Activated CD4-positive, alpha-beta T cell treated with anti-CD3 and anti-CD28 coated beads, Interleukin-2, amount 50 U/mL, for 48 hours (primary cell): ENCODE measurements around the gene RFX7.

Experiments used
- DNase-seq, 2 experiments: peaks; one replicate each; pipeline ENCODE4 v3.0.0-alpha.2; 2020

RFX7 gene

GRCh38 chr15:56124391-56124790 lies 119.3 kb downstream of the RFX7 start:
- no peak for DNase-seq

- DNase-seq, result no peak
Measured at GRCh38 chr15:56105855-56106254, 137.8 kb downstream of the RFX7 start.

- no peak for DNase-seq
Measured at GRCh38 chr15:56102441-56102840, 141.2 kb downstream of the RFX7 start.

- DNase-seq, result no peak
Measured at GRCh38 chr15:56099311-56099710, 144.4 kb downstream of the RFX7 start.

- no peak for DNase-seq
Measured at GRCh38 chr15:56098195-56098863, 145.3 kb downstream of the RFX7 start.

- DNase-seq, result no peak
Measured at GRCh38 chr15:56095406-56095805, 148.3 kb downstream of the RFX7 start.

GRCh38 chr15:56094171-56094570 lies 149.5 kb downstream of the RFX7 start:
- no peak for DNase-seq

- no peak for DNase-seq
Measured at GRCh38 chr15:56088389-56088788, 155.3 kb downstream of the RFX7 start.

- no peak for DNase-seq
Measured at GRCh38 chr15:56086566-56086965, 157.1 kb downstream of the RFX7 start.

- DNase-seq, result no peak
Measured at GRCh38 chr15:56082263-56082761, 161.4 kb downstream of the RFX7 start.

GRCh38 chr15:56077081-56077480 lies 166.6 kb downstream of the RFX7 start:
- no peak for DNase-seq

- DNase-seq, result no peak
Measured at GRCh38 chr15:56076640-56077039, 167.0 kb downstream of the RFX7 start.

- DNase-seq, result no peak
Measured at GRCh38 chr15:56074481-56075265, 169.0 kb downstream of the RFX7 start.

- DNase-seq, result no peak
Measured at GRCh38 chr15:56064152-56064551, 179.5 kb downstream of the RFX7 start.

GRCh38 chr15:56059716-56060115 lies 184.0 kb downstream of the RFX7 start:
- no peak for DNase-seq

- DNase-seq, result no peak
Measured at GRCh38 chr15:56058986-56059385, 184.7 kb downstream of the RFX7 start.

- no peak for DNase-seq
Measured at GRCh38 chr15:56056626-56057025, 187.1 kb downstream of the RFX7 start.

GRCh38 chr15:56053046-56053400 lies 190.7 kb downstream of the RFX7 start:
- DNase-seq, result no peak

GRCh38 chr15:56052395-56053045 lies 191.2 kb downstream of the RFX7 start:
- no peak for DNase-seq

- no peak for DNase-seq
Measured at GRCh38 chr15:56051676-56052075, 192.0 kb downstream of the RFX7 start.

- no peak for DNase-seq
Measured at GRCh38 chr15:56049577-56049976, 194.1 kb downstream of the RFX7 start.

GRCh38 chr15:56047354-56047753 lies 196.3 kb downstream of the RFX7 start:
- DNase-seq, result no peak

GRCh38 chr15:56045068-56045748 lies 198.5 kb downstream of the RFX7 start:
- no peak for DNase-seq
